Measurements from ENCODE around the gene KRT38.

The KRT38 gene

DNA sequence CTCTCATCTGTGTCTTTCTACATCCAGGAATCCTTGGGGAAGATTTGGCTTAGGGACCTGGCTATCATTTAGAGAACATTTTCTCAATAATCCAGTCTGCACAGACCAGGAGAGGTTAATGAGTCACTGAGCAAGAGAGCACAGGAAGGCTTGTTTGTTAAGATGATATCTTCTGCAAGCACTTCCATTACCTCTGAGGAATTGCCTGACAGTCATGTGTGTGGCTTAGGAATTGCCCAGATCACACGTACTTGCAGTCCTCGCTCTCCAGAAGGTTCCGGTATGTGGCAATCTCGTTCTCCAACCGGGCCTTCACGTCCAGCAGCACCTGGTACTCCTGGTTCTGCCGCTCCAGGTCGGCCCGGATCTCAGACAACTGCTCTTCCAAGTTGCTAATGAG is 19.7 kb downstream of the KRT38 start:
- TF ChIP-seq, protein P1, sequence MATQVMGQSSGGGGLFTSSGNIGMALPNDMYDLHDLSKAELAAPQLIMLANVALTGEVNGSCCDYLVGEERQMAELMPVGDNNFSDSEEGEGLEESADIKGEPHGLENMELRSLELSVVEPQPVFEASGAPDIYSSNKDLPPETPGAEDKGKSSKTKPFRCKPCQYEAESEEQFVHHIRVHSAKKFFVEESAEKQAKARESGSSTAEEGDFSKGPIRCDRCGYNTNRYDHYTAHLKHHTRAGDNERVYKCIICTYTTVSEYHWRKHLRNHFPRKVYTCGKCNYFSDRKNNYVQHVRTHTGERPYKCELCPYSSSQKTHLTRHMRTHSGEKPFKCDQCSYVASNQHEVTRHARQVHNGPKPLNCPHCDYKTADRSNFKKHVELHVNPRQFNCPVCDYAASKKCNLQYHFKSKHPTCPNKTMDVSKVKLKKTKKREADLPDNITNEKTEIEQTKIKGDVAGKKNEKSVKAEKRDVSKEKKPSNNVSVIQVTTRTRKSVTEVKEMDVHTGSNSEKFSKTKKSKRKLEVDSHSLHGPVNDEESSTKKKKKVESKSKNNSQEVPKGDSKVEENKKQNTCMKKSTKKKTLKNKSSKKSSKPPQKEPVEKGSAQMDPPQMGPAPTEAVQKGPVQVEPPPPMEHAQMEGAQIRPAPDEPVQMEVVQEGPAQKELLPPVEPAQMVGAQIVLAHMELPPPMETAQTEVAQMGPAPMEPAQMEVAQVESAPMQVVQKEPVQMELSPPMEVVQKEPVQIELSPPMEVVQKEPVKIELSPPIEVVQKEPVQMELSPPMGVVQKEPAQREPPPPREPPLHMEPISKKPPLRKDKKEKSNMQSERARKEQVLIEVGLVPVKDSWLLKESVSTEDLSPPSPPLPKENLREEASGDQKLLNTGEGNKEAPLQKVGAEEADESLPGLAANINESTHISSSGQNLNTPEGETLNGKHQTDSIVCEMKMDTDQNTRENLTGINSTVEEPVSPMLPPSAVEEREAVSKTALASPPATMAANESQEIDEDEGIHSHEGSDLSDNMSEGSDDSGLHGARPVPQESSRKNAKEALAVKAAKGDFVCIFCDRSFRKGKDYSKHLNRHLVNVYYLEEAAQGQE (IDR thresholded peaks at IDR 0.05; ENCODE audit: insufficient read depth in 1 of 2, low read depth in 2 of 2, low read length in 2 of 2) = no peak
- TF ChIP-seq POLR2AphosphoS5 (IDR thresholded peaks at IDR 0.05; ENCODE audit: low read depth, low read length) (no peak), FOXP2 (optimal IDR thresholded peaks at IDR 0.05; ENCODE audit: borderline replicate concordance, extremely low read depth, extremely low read length, insufficient read depth) (no peak)

DNA sequence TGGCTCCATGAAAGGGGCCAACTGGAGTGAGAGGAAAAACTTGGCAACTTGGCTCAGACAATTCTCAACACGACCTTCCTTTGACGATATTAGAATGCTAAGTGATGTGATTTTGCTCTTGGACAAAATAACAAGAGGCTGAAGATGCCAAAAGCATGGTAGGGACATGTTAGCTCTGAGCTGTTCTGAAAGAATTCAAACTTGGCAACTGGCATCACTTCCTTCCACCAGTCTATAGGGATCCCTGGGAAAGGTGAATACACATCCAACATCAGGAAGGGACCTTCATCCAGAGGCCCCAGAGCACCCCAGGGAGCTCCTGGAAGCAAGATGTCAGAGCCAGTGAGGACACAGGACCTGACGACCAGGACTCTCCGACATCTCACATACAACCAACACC is 20.6 kb downstream of the KRT38 start:
- no peak for TF ChIP-seq POLR2AphosphoS5 (IDR thresholded peaks at IDR 0.05; ENCODE audit: low read depth, low read length)
- TF ChIP-seq, protein P1 (IDR thresholded peaks at IDR 0.05; ENCODE audit: insufficient read depth in 1 of 2, low read depth in 2 of 2, low read length in 2 of 2) = no peak
- TF ChIP-seq SIN3A (IDR thresholded peaks at IDR 0.05; ENCODE audit: borderline replicate concordance, insufficient read depth, low read length) = no peak
- TF ChIP-seq FOXP2 (optimal IDR thresholded peaks at IDR 0.05; ENCODE audit: borderline replicate concordance, extremely low read depth, extremely low read length, insufficient read depth) = no peak
- TF ChIP-seq TAF1 (IDR thresholded peaks at IDR 0.05; ENCODE audit: borderline replicate concordance, insufficient read depth, low read length) = no peak

DNA sequence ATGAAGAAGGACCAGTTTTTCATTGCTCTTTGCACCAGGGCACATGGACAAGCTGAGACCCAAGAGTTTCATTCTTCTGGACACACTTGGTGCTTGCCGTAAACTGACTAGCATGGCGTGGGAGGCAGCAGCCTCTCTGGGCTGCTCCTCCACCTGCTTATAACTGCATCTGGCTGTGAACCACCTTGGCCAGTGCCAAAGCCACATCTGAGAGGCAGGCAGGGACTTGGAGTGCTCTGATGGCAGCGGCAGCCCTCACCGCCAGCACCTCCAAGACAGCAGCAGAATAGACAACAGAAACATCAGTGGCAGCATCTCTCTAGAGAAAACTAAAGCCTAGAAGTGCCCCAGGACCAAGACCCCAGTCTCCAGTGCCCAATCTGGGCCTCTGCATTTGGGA is 21.1 kb downstream of the KRT38 start:
- TF ChIP-seq TAF1 (IDR thresholded peaks at IDR 0.05; ENCODE audit: borderline replicate concordance, insufficient read depth, low read length) = no peak

DNA sequence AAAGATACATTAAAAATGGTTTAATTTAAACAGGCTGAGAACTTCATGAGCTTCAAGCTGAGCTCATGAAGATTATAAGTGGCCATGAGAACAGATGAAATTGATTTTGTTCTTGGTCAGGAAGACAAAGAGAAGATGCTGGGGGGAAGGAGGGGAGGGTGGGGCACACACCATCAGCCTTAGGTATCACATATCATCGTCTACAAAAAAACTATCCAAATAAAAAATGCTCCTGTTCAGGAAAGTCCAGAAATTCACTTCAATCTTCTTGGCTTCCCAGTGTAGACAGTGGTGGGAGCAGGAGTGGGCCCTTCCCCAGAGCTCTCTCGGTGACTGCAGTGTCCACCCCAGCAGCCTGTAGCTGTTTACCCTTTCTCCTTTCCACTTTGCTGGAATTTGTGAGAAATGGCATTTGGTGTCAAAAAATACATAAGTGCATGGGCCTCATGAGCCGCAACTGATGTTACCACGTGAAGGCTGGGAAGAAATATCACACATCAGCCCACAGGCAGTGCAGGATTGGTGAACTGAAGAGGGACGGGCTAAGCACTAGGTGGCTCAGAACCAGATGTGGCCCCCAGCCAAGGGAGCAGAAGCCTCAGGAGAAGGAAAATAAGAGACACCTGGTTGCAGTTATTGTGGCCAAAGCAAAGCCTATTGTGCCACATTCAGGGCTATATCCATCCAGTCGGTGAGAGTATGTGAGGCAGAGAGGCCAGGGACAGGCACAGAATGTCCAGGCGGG is 22.5 kb downstream of the KRT38 start:
- no peak for TF ChIP-seq SIN3A (IDR thresholded peaks at IDR 0.05; ENCODE audit: borderline replicate concordance, insufficient read depth, low read length)
- TF ChIP-seq, protein P1 (IDR thresholded peaks at IDR 0.05; ENCODE audit: insufficient read depth in 1 of 2, low read depth in 2 of 2, low read length in 2 of 2) = no peak
- no peak for TF ChIP-seq TAF1 (IDR thresholded peaks at IDR 0.05; ENCODE audit: borderline replicate concordance, insufficient read depth, low read length)
- TF ChIP-seq FOXP2 (optimal IDR thresholded peaks at IDR 0.05; ENCODE audit: borderline replicate concordance, extremely low read depth, extremely low read length, insufficient read depth) = no peak
- no peak for TF ChIP-seq POLR2AphosphoS5 (IDR thresholded peaks at IDR 0.05; ENCODE audit: low read depth, low read length)

DNA sequence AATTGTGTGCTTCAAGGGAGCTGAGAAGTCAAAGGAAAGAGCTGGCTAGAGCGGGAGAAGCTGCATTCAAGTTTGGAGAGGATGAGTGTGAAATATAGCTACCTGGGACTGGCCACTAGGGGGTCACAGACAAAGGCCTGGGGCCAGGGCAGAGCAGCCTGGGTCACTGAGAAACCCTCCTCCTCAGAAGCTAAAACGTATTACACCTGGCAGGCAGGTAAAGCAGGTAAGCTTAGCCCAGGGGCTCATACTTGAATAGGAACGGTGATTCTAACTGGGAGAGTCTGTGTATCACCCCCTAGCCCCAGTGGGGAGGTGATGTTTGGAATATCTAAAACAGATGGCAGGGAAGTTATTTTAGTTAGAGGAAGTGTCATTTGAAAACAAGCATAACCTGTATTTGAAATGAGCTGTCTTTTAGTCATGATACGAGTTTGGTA is 23.2 kb downstream of the KRT38 start:
- TF ChIP-seq SIN3A (IDR thresholded peaks at IDR 0.05; ENCODE audit: borderline replicate concordance, insufficient read depth, low read length) = no peak
- no peak for TF ChIP-seq TAF1 (IDR thresholded peaks at IDR 0.05; ENCODE audit: borderline replicate concordance, insufficient read depth, low read length)
- TF ChIP-seq FOXP2 (optimal IDR thresholded peaks at IDR 0.05; ENCODE audit: borderline replicate concordance, extremely low read depth, extremely low read length, insufficient read depth) = no peak
- no peak for TF ChIP-seq POLR2AphosphoS5 (IDR thresholded peaks at IDR 0.05; ENCODE audit: low read depth, low read length)
- TF ChIP-seq, protein P1 (IDR thresholded peaks at IDR 0.05; ENCODE audit: insufficient read depth in 1 of 2, low read depth in 2 of 2, low read length in 2 of 2) = no peak

Data from PFSK-1 (cell line).